WTC11 (cell line): ENCODE data around the gene CGB3. TPM values are rescaled to one million over a fixed set of nuclear protein-coding genes. Genes with fewer than 3 reads are reported as not detected.

Source experiments
- ATAC-seq: fragments of 200-7000 bp; cut with Tn5 transposase; 2 replicates; pipeline ENCODE4 v1.10.0; 2021; ENCODE audit warnings: mild to moderate bottlenecking, moderate library complexity
- CTCF ChIA-PET: fragments of 300-600 bp; sonication (Branson Sonifier 250); formaldehyde crosslinking; loops from one replicate; lab custom pipeline; 2021; ENCODE audit warnings: antibody characterized with exemption; lab: Charles Lee
- POLR2A ChIA-PET: fragments of 350-600 bp; sonication (Branson Sonifier 250); formaldehyde crosslinking; loops from one replicate; lab custom pipeline; 2021; ENCODE audit warnings: antibody characterized with exemption; lab: Charles Lee
- DNase-seq: peaks from one replicate; pipeline ENCODE4 v3.0.0; 2021; ENCODE audit warnings: low spot score
- H3K27ac Mint-ChIP-seq: 2 replicates; pipeline ENCODE4 v1.8.0; 2021; ENCODE audit warnings: mixed read lengths
- H3K27me3 Mint-ChIP-seq: 2 replicates; pipeline ENCODE4 v1.8.0; 2021; ENCODE audit warnings: low read depth, mild to moderate bottlenecking, moderate library complexity, mixed read lengths
- H3K36me3 Mint-ChIP-seq: 2 replicates; pipeline ENCODE4 v1.8.0; 2021; ENCODE audit warnings: mixed read lengths
- H3K4me1 Mint-ChIP-seq: 2 replicates; pipeline ENCODE4 v1.8.0; 2022; ENCODE audit warnings: mixed read lengths
- H3K4me3 Mint-ChIP-seq: 2 replicates; pipeline ENCODE4 v1.8.0; 2021; ENCODE audit warnings: mild to moderate bottlenecking, moderate library complexity, mixed read lengths
- H3K9me3 Mint-ChIP-seq: 2 replicates; pipeline ENCODE4 v1.8.0; 2021; ENCODE audit warnings: mixed read lengths
- CBFB ChIP-seq: sonication (generic); formaldehyde crosslinking; IDR thresholded peaks from 2 replicates; pipeline ENCODE4 v1.8.1; 2022; ENCODE audit warnings: mild to moderate bottlenecking, low read depth, missing genetic modification reagents
- ESRRA ChIP-seq: sonication (generic); formaldehyde crosslinking; IDR thresholded peaks from 2 replicates; pipeline ENCODE4 v1.8.1; 2022; ENCODE audit warnings: mild to moderate bottlenecking, missing genetic modification reagents, borderline replicate concordance
- ETV6 ChIP-seq: sonication (generic); formaldehyde crosslinking; IDR thresholded peaks from 2 replicates; pipeline ENCODE4 v1.8.1; 2022; ENCODE audit warnings: mild to moderate bottlenecking, missing genetic modification reagents
- GTF2I ChIP-seq: fragments of 250-450 bp; sonication (Bioruptor Pico); conservative IDR thresholded peaks from 2 replicates; pipeline ENCODE4 v1.4.0; 2021; ENCODE audit warnings: mild to moderate bottlenecking
- IRF2 ChIP-seq: sonication (generic); formaldehyde crosslinking; IDR thresholded peaks from 2 replicates; pipeline ENCODE4 v1.8.0; 2022; ENCODE audit warnings: low read depth, missing genetic modification reagents, borderline replicate concordance
- KAT7 ChIP-seq: sonication (generic); formaldehyde crosslinking; IDR thresholded peaks from 2 replicates; pipeline ENCODE4 v1.8.1; 2023; ENCODE audit warnings: missing genetic modification reagents, mild to moderate bottlenecking, borderline replicate concordance
- MXD4 ChIP-seq: fragments of 250-450 bp; sonication (Bioruptor Pico); IDR thresholded peaks from 2 replicates; pipeline ENCODE4 v1.8.0; 2021; ENCODE audit warnings: mild to moderate bottlenecking, moderate library complexity, borderline replicate concordance
- MYBL2 ChIP-seq: sonication (generic); formaldehyde crosslinking; IDR thresholded peaks from 2 replicates; pipeline ENCODE4 v1.8.1; 2023; ENCODE audit warnings: mild to moderate bottlenecking, moderate library complexity, missing genetic modification reagents
- NR2C2 ChIP-seq: sonication (generic); formaldehyde crosslinking; IDR thresholded peaks from 2 replicates; pipeline ENCODE4 v1.8.0; 2022; ENCODE audit warnings: mild to moderate bottlenecking, missing genetic modification reagents
- OVOL2 ChIP-seq: fragments of 250-450 bp; sonication (Bioruptor Pico); IDR thresholded peaks from 2 replicates; pipeline ENCODE4 v1.9.0; 2021; ENCODE audit warnings: mild to moderate bottlenecking, borderline replicate concordance
- PRDM15 ChIP-seq: sonication (generic); formaldehyde crosslinking; IDR thresholded peaks from 2 replicates; pipeline ENCODE4 v1.8.0; 2022; ENCODE audit warnings: missing genetic modification reagents
- TP53 ChIP-seq: sonication (generic); formaldehyde crosslinking; IDR thresholded peaks from 2 replicates; pipeline ENCODE4 v1.8.1; 2023; ENCODE audit warnings: mild to moderate bottlenecking, missing genetic modification reagents
- ZMAT4 ChIP-seq: fragments of 250-450 bp; sonication (Bioruptor Pico); IDR thresholded peaks from 2 replicates; pipeline ENCODE4 v1.9.0; 2021; ENCODE audit warnings: mild to moderate bottlenecking
- ZNF121 ChIP-seq: sonication (generic); formaldehyde crosslinking; IDR thresholded peaks from 2 replicates; pipeline ENCODE4 v1.8.0; 2023; ENCODE audit warnings: missing genetic modification reagents
- ZNF232 ChIP-seq: sonication (generic); formaldehyde crosslinking; IDR thresholded peaks from 2 replicates; pipeline ENCODE4 v1.8.0; 2022; ENCODE audit warnings: mild to moderate bottlenecking, missing genetic modification reagents
- ZNF416 ChIP-seq: fragments of 250-450 bp; sonication (Bioruptor Pico); IDR thresholded peaks from 2 replicates; pipeline ENCODE4 v1.9.0; 2021; ENCODE audit warnings: mild to moderate bottlenecking, inconsistent platforms
- total RNA-seq: library from RNA; stranded (reverse); gene quantifications from 3 replicates; pipeline ENCODE4 v1.2.3, GENCODE V29; 2021
- TF ChIP-seq, protein P1 (sequence below): fragments of 250-450 bp; sonication (Bioruptor Pico); IDR thresholded peaks from 2 replicates; pipeline ENCODE4 v1.9.0; 2021; ENCODE audit warnings: mild to moderate bottlenecking, borderline replicate concordance
- TF ChIP-seq, protein P2 (sequence below): sonication (generic); formaldehyde crosslinking; IDR thresholded peaks from 2 replicates; pipeline ENCODE4 v1.8.0; 2022; ENCODE audit warnings: mild to moderate bottlenecking, missing genetic modification reagents
- TF ChIP-seq, protein P3 (sequence below): sonication (generic); formaldehyde crosslinking; IDR thresholded peaks from 2 replicates; pipeline ENCODE4 v1.8.1; 2023; ENCODE audit warnings: mild to moderate bottlenecking, missing genetic modification reagents, borderline replicate concordance

Gene CGB3
- total RNA-seq, 1 experiment from 2014 or later: not detected

GRCh38 chr19:48990400-48990799 is 33.7 kb downstream of the CGB3 start:
- ATAC-seq (no peak), DNase-seq (no peak)
- TF ChIP-seq ESRRA (CRISPR knock-in tag) (no peak), CBFB (CRISPR knock-in tag) (no peak), GTF2I (no peak), IRF2 (CRISPR knock-in tag) (no peak), TP53 (CRISPR knock-in tag) (no peak), ZMAT4 (CRISPR knock-in tag) (no peak), NR2C2 (CRISPR knock-in tag) (no peak), MYBL2 (CRISPR knock-in tag) (no peak), ETV6 (CRISPR knock-in tag) (no peak), OVOL2 (CRISPR knock-in tag) (no peak), PRDM15 (CRISPR knock-in tag) (no peak), KAT7 (CRISPR knock-in tag) (no peak), MXD4 (CRISPR knock-in tag) (no peak), ZNF416 (no peak), ZNF121 (CRISPR knock-in tag) (no peak), ZNF232 (CRISPR knock-in tag) (no peak)
- TF ChIP-seq, protein P1, sequence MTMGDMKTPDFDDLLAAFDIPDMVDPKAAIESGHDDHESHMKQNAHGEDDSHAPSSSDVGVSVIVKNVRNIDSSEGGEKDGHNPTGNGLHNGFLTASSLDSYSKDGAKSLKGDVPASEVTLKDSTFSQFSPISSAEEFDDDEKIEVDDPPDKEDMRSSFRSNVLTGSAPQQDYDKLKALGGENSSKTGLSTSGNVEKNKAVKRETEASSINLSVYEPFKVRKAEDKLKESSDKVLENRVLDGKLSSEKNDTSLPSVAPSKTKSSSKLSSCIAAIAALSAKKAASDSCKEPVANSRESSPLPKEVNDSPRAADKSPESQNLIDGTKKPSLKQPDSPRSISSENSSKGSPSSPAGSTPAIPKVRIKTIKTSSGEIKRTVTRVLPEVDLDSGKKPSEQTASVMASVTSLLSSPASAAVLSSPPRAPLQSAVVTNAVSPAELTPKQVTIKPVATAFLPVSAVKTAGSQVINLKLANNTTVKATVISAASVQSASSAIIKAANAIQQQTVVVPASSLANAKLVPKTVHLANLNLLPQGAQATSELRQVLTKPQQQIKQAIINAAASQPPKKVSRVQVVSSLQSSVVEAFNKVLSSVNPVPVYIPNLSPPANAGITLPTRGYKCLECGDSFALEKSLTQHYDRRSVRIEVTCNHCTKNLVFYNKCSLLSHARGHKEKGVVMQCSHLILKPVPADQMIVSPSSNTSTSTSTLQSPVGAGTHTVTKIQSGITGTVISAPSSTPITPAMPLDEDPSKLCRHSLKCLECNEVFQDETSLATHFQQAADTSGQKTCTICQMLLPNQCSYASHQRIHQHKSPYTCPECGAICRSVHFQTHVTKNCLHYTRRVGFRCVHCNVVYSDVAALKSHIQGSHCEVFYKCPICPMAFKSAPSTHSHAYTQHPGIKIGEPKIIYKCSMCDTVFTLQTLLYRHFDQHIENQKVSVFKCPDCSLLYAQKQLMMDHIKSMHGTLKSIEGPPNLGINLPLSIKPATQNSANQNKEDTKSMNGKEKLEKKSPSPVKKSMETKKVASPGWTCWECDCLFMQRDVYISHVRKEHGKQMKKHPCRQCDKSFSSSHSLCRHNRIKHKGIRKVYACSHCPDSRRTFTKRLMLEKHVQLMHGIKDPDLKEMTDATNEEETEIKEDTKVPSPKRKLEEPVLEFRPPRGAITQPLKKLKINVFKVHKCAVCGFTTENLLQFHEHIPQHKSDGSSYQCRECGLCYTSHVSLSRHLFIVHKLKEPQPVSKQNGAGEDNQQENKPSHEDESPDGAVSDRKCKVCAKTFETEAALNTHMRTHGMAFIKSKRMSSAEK: no peak
- TF ChIP-seq, protein P2, sequence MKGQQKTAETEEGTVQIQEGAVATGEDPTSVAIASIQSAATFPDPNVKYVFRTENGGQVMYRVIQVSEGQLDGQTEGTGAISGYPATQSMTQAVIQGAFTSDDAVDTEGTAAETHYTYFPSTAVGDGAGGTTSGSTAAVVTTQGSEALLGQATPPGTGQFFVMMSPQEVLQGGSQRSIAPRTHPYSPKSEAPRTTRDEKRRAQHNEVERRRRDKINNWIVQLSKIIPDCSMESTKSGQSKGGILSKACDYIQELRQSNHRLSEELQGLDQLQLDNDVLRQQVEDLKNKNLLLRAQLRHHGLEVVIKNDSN (CRISPR knock-in tag): no peak
- TF ChIP-seq, protein P3, sequence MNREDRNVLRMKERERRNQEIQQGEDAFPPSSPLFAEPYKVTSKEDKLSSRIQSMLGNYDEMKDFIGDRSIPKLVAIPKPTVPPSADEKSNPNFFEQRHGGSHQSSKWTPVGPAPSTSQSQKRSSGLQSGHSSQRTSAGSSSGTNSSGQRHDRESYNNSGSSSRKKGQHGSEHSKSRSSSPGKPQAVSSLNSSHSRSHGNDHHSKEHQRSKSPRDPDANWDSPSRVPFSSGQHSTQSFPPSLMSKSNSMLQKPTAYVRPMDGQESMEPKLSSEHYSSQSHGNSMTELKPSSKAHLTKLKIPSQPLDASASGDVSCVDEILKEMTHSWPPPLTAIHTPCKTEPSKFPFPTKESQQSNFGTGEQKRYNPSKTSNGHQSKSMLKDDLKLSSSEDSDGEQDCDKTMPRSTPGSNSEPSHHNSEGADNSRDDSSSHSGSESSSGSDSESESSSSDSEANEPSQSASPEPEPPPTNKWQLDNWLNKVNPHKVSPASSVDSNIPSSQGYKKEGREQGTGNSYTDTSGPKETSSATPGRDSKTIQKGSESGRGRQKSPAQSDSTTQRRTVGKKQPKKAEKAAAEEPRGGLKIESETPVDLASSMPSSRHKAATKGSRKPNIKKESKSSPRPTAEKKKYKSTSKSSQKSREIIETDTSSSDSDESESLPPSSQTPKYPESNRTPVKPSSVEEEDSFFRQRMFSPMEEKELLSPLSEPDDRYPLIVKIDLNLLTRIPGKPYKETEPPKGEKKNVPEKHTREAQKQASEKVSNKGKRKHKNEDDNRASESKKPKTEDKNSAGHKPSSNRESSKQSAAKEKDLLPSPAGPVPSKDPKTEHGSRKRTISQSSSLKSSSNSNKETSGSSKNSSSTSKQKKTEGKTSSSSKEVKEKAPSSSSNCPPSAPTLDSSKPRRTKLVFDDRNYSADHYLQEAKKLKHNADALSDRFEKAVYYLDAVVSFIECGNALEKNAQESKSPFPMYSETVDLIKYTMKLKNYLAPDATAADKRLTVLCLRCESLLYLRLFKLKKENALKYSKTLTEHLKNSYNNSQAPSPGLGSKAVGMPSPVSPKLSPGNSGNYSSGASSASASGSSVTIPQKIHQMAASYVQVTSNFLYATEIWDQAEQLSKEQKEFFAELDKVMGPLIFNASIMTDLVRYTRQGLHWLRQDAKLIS (CRISPR knock-in tag): no peak
- CTCF ChIA-PET: interaction anchor here (1.6 kb wide), 1 partner anchor 9 kb away, joined by 9 read pairs; no protein-coding TSS in a partner anchor
- Mint-ChIP-seq H3K4me1 (peaks cover 33% of the 10 kb centered on the region), H3K36me3 (peaks cover 25% of the 10 kb centered on the region), H3K4me3 (0 out of 2 replicates have a peak overlapping the region, but pooled peaks have one; percentile 10), H3K27ac (peak overlapping the region; percentile 12), H3K9me3 (no peaks in the 10 kb centered on the region), H3K27me3 (no peaks in the 10 kb centered on the region)
- POLR2A ChIA-PET: no interaction called here
